Esophagus (tissue), 2 donors: Measurements from ENCODE around the gene WDR91. TPM values are rescaled to one million over a fixed set of nuclear protein-coding genes. Genes with fewer than 3 reads are reported as not detected.

Source experiments
- H3K27ac ChIP-seq, 2 donors: one replicate each; pipeline ENCODE4 v1.5.1; 2013; ENCODE audit warnings: low read depth in 2 of 2, mild to moderate bottlenecking in 2 of 2, inconsistent platforms in 1 of 2, low read length in 1 of 2, moderate library complexity in 1 of 2
- H3K27me3 ChIP-seq, 2 donors: one replicate each; pipeline ENCODE4 v1.6.1; 2013; ENCODE audit warnings: low read length in 2 of 2, control low read depth in 1 of 2, mild to moderate bottlenecking in 1 of 2; ENCODE audit not compliant: insufficient read depth in 2 of 2, control insufficient read depth in 1 of 2
- H3K36me3 ChIP-seq, 2 donors: one replicate each; pipeline ENCODE4 v1.6.1; 2013; ENCODE audit warnings: low read length in 1 of 2; ENCODE audit not compliant: control insufficient read depth in 2 of 2, insufficient read depth in 2 of 2
- H3K4me1 ChIP-seq, 2 donors: one replicate each; pipeline ENCODE4 v1.6.1; 2013; ENCODE audit warnings: low read length in 1 of 2; ENCODE audit not compliant: control insufficient read depth in 2 of 2, insufficient read depth in 2 of 2
- H3K4me3 ChIP-seq, 2 donors: one replicate each; pipeline ENCODE4 v1.5.1; 2013; ENCODE audit warnings: low read length in 2 of 2, mild to moderate bottlenecking in 2 of 2, low read depth in 1 of 2, moderate library complexity in 1 of 2
- H3K9me3 ChIP-seq, 2 donors: one replicate each; pipeline ENCODE4 v1.6.1; 2013; ENCODE audit warnings: mild to moderate bottlenecking in 2 of 2, low read depth in 1 of 2, low read length in 1 of 2, moderate library complexity in 1 of 2; ENCODE audit not compliant: control insufficient read depth in 2 of 2, insufficient read depth in 1 of 2
- WGBS, 2 donors: extraction: QIAGEN DNeasy Blood & Tissue Kit; methylation state at CpG; one replicate each; pipeline ENCODE4 v1.1.7; 2013; 5-methylcytosine and 5-hydroxymethylcytosine counted together
- polyA plus RNA-seq, 2 donors: library from polyadenylated mRNA; stranded (reverse); fragments of 200-250 nt; gene quantifications; one replicate each; pipeline ENCODE4 v1.2.3, GENCODE V29; 2013
- donor health status: healthy with polysubstance abuse.
- donor health status: Bipolar disorder and iron deficiency.

WDR91 gene
- polyA plus RNA-seq, 2 donors, result 19.9 to 21.9 TPM

- peaks cover 3 to 10% of the 10 kb centered on the region in 2 donors for H3K9me3 ChIP-seq
- no peak overlapping the region for H3K27ac ChIP-seq
- H3K4me1 ChIP-seq, result no peaks in the 10 kb centered on the region
- H3K27me3 ChIP-seq, result no peaks in the 10 kb centered on the region
- H3K36me3 ChIP-seq, result peaks cover 18 to 48% of the 10 kb centered on the region in 2 donors
- no peak overlapping the region for H3K4me3 ChIP-seq
- 95% methylated on average over 5 of the region's 5 CpGs for WGBS, 2 donors
These were observed 27.0 kb downstream of the WDR91 start for GRCh38 chr7:135184254-135184841.

- H3K4me1 ChIP-seq, result no peaks in the 10 kb centered on the region
- no peak overlapping the region for H3K4me3 ChIP-seq
- peaks cover 14 to 40% of the 10 kb centered on the region in 2 donors for H3K36me3 ChIP-seq
- no peaks in the 10 kb centered on the region for H3K27me3 ChIP-seq
- no peak overlapping the region for H3K27ac ChIP-seq
- H3K9me3 ChIP-seq, result peaks cover 3 to 10% of the 10 kb centered on the region in 2 donors
- 88 to 92% methylated on average over 7 of the region's 7 CpGs for WGBS, 2 donors
These were observed 27.8 kb downstream of the WDR91 start for GRCh38 chr7:135183478-135183877.

- H3K9me3 ChIP-seq, result peaks cover 3 to 10% of the 10 kb centered on the region in 2 donors
- 97 to 99% methylated on average over 31 of the region's 31 CpGs for WGBS, 2 donors
- no peaks in the 10 kb centered on the region for H3K27me3 ChIP-seq
- H3K4me1 ChIP-seq, result no peaks in the 10 kb centered on the region
- no peak overlapping the region for H3K27ac ChIP-seq
- H3K4me3 ChIP-seq, result no peak overlapping the region
- peaks cover 11 to 36% of the 10 kb centered on the region in 2 donors for H3K36me3 ChIP-seq
These were observed 29.2 kb downstream of the WDR91 start for GRCh38 chr7:135181929-135182678.

GRCh38 chr7:135181261-135181928 is 29.9 kb downstream of the WDR91 start:
- Histone ChIP-seq H3K36me3 (peaks cover 11 to 29% of the 10 kb centered on the region in 2 donors), H3K27ac (no peak overlapping the region), H3K4me3 (no peak overlapping the region), H3K27me3 (no peaks in the 10 kb centered on the region), H3K4me1 (peaks cover 4 to 5% of the 10 kb centered on the region in 2 donors), H3K9me3 (peaks cover 3 to 10% of the 10 kb centered on the region in 2 donors)
- 88 to 89% methylated on average over 3 of the region's 3 CpGs for WGBS, 2 donors

- Histone ChIP-seq H3K27ac (no peak overlapping the region), H3K36me3 (peaks cover 5 to 18% of the 10 kb centered on the region in 2 donors), H3K4me1 (peaks cover 4 to 5% of the 10 kb centered on the region in 2 donors), H3K27me3 (no peaks in the 10 kb centered on the region), H3K4me3 (no peak overlapping the region), H3K9me3 (peaks cover 3 to 10% of the 10 kb centered on the region in 2 donors)
- WGBS, 2 donors, result 91 to 93% methylated on average over 5 of the region's 5 CpGs
These were observed 31.2 kb downstream of the WDR91 start for GRCh38 chr7:135180122-135180521.

- Histone ChIP-seq H3K9me3 (peaks cover 3 to 10% of the 10 kb centered on the region in 2 donors), H3K4me1 (peaks cover 4 to 5% of the 10 kb centered on the region in 2 donors), H3K27ac (peak overlapping the region in 1 of 2 donors; percentile 63), H3K4me3 (no peak overlapping the region), H3K36me3 (peaks cover 5 to 15% of the 10 kb centered on the region in 2 donors), H3K27me3 (no peaks in the 10 kb centered on the region)
- WGBS, 2 donors, result 54 to 57% methylated on average over 8 of the region's 8 CpGs
These were observed 31.9 kb downstream of the WDR91 start for GRCh38 chr7:135179321-135179925.

GRCh38 chr7:135178364-135178763 is 33.0 kb downstream of the WDR91 start:
- Histone ChIP-seq H3K27me3 (no peaks in the 10 kb centered on the region), H3K4me1 (peaks cover 4 to 5% of the 10 kb centered on the region in 2 donors), H3K4me3 (no peak overlapping the region), H3K27ac (peak overlapping the region in 1 of 2 donors; percentile 49), H3K36me3 (peaks cover under 1 to 7% of the 10 kb centered on the region in 2 donors), H3K9me3 (peaks cover 3 to 10% of the 10 kb centered on the region in 2 donors)
- 84 to 85% methylated on average over 13 of the region's 13 CpGs for WGBS, 2 donors

- WGBS, 2 donors, result 68 to 77% methylated on average over 9 of the region's 9 CpGs
- Histone ChIP-seq H3K27me3 (no peaks in the 10 kb centered on the region), H3K9me3 (peaks cover 1 to 7% of the 10 kb centered on the region in 2 donors), H3K36me3 (peaks cover 0 to 3% of the 10 kb centered on the region in 2 donors), H3K4me3 (no peak overlapping the region), H3K4me1 (peaks cover 4 to 5% of the 10 kb centered on the region in 2 donors), H3K27ac (peak overlapping the region; percentile 78 to 85)
These were observed 34.2 kb downstream of the WDR91 start for GRCh38 chr7:135177028-135177696.

- peaks cover 4 to 5% of the 10 kb centered on the region in 2 donors for H3K4me1 ChIP-seq
- peak overlapping the region; percentile 78 to 85 for H3K27ac ChIP-seq
- no peak overlapping the region for H3K4me3 ChIP-seq
These were observed 35.4 kb downstream of the WDR91 start for GRCh38 chr7:135175931-135176330.

More at GRCh38 chr7:135175931-135176330, 35.4 kb downstream of the WDR91 start:
- Histone ChIP-seq H3K27me3 (no peaks in the 10 kb centered on the region), H3K9me3 (peaks cover 0 to 1% of the 10 kb centered on the region in 2 donors), H3K36me3 (no peaks in the 10 kb centered on the region)
- 54 to 74% methylated on average over 6 of the region's 6 CpGs for WGBS, 2 donors
